ENCODE results near the gene FOXP1.

Gene FOXP1

GRCh38 chr3:71109241-71109976 lies 474.1 kb downstream of the FOXP1 start:
- no peak for TF ChIP-seq CTCF (IDR thresholded peaks at IDR 0.05; ENCODE audit: low read depth, low read length)
- peak overlapping the region; percentile 41; the same call in 1 of the 2 replicates for H3K4me3 ChIP-seq (ENCODE audit: low read depth, low read length)

GRCh38 chr3:71107926-71108325 lies 475.6 kb downstream of the FOXP1 start:
- no peak overlapping the region for H3K4me3 ChIP-seq (ENCODE audit: low read depth, low read length)
- TF ChIP-seq CTCF (IDR thresholded peaks at IDR 0.05; ENCODE audit: low read depth, low read length) = no peak

GRCh38 chr3:71104976-71105375 lies 478.6 kb downstream of the FOXP1 start:
- TF ChIP-seq CTCF (IDR thresholded peaks at IDR 0.05; ENCODE audit: low read depth, low read length) = no peak
- H3K4me3 ChIP-seq (ENCODE audit: low read depth, low read length) = no peak overlapping the region

GRCh38 chr3:71104556-71104955 lies 479.0 kb downstream of the FOXP1 start:
- no peak overlapping the region for H3K4me3 ChIP-seq (ENCODE audit: low read depth, low read length)
- TF ChIP-seq CTCF (IDR thresholded peaks at IDR 0.05; ENCODE audit: low read depth, low read length) = no peak

- no peak for TF ChIP-seq CTCF (IDR thresholded peaks at IDR 0.05; ENCODE audit: low read depth, low read length)
These were observed 479.4 kb downstream of the FOXP1 start for GRCh38 chr3:71104121-71104541.

GRCh38 chr3:71103430-71103921 lies 480.1 kb downstream of the FOXP1 start:
- no peak overlapping the region for H3K4me3 ChIP-seq (ENCODE audit: low read depth, low read length)
- no peak for TF ChIP-seq CTCF (IDR thresholded peaks at IDR 0.05; ENCODE audit: low read depth, low read length)

More at GRCh38 chr3:71104121-71104541, 479.4 kb downstream of the FOXP1 start:
- no peak overlapping the region for H3K4me3 ChIP-seq (ENCODE audit: low read depth, low read length)

Data from WI38 (cell line).